Measurements from ENCODE around the gene NPHP3.
A peak's percentile ranks its signal among the peaks of the same experiment; 100 is the strongest.

The NPHP3 gene

GRCh38 chr3:132703733-132704132 lies 18.5 kb downstream of the NPHP3 start:
- DNase-seq (ENCODE audit: low read depth in 2 of 2), result no peak

DNA sequence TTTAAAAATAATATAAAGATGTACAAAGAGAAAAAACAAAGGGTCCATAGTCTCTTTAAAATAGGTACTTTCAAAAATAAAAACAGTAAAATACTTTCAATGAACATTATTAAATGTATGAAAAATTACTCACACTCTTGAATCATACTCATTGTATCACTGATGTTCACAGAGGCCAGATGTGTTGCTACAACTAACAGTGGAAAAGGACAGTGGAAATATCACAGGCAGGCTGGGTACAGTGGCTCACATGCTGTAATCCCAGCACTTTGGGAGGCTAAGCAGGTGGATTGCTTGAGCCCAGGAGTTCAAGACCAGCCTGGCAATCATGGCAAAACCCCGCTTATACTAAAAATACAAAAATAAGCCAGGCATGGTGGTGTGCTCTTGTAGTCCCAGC lies 26.8 kb downstream of the NPHP3 start:
- no peak for DNase-seq (ENCODE audit: low read depth in 2 of 2)

DNA sequence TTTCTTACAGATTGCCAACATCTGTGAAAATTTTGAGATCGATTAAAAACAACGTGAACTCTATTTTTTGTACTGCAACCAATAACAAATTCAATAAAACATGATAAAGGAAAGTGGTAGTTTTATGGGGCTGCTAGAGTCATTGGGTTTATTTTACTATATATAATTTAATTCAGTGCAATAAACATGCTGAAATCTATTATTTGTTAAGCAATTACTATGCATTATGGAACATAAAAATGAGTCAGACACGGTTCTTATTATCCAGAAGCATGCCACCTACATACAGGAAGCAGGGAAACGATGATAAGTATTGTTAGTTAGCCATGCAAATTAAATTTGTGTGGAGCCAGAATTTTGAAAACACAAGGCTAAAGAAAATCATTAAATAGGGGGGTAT lies 27.2 kb downstream of the NPHP3 start:
- DNase-seq (ENCODE audit: low read depth in 2 of 2), result no peak

DNA sequence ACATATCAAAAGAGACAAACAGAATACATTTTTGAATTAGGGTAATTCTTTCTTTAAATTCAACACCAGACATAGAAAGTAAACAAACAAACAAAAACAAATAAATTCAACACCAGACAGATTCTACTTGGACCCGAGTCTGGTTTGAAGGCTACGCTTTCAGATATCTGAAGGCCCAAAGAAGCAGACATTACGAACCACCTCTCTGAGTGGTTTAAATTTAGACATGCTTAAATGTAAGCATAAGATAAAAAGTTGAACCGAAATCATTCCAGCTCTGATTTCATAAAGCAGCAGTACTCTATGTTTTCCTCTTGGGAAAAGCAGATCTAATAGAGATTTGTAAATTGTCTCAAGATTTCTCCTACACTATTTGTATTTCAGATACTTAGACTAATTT lies 32.2 kb downstream of the NPHP3 start:
- no peak for DNase-seq (ENCODE audit: low read depth in 2 of 2)

GRCh38 chr3:132682201-132682600 lies 40.0 kb downstream of the NPHP3 start:
- DNase-seq (ENCODE audit: low read depth in 2 of 2), result no peak

DNA sequence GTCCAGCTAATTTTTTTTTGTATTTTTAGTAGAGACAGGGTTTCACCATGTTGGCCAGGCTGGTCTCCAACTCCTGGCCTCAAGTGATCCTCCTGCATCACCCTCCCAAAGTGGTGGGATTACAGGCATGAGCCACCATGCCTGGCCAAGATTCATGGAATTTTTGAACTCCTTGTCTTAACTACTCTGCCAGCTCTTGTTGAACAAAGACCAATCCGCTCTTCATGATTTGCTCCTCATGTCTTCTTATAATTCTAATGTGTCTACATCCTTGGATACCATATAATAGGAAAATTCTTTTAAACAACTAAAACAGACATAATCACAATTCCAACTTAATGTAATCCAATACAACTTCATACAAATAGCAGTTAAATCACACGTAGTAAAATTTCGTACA lies 40.8 kb downstream of the NPHP3 start:
- no peak for DNase-seq (ENCODE audit: low read depth in 2 of 2)

- DNase-seq (ENCODE audit: low read depth in 2 of 2), result no peak
Measured at GRCh38 chr3:132679911-132680310, 42.3 kb downstream of the NPHP3 start.

DNA sequence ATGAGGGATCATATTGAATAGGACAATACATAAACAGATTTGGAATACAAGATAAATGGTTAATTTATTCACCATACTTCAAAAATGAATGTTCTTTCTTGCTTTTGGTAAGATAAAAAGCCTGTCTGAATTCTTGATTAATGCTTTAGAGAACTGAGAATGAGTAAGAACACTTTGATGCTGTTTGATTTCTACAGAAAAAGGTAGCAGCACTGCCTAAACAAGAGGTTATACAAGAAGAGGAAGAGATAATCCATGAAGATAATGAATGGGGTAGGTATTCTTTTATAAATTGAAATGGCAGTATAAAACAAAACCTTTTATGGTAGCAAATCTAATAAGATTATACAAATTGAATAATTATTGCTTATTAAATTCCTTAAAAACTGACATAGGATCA lies 46.8 kb downstream of the NPHP3 start:
- no peak for DNase-seq (ENCODE audit: low read depth in 2 of 2)

GRCh38 chr3:132669256-132669777 lies 52.9 kb downstream of the NPHP3 start:
- no peak for DNase-seq (ENCODE audit: low read depth in 2 of 2)

- DNase-seq (ENCODE audit: low read depth in 2 of 2), result no peak
Measured at GRCh38 chr3:132665230-132665745, 56.9 kb downstream of the NPHP3 start.

GRCh38 chr3:132662212-132662611 lies 60.0 kb downstream of the NPHP3 start:
- DNase-seq (ENCODE audit: low read depth in 2 of 2), result no peak

DNA sequence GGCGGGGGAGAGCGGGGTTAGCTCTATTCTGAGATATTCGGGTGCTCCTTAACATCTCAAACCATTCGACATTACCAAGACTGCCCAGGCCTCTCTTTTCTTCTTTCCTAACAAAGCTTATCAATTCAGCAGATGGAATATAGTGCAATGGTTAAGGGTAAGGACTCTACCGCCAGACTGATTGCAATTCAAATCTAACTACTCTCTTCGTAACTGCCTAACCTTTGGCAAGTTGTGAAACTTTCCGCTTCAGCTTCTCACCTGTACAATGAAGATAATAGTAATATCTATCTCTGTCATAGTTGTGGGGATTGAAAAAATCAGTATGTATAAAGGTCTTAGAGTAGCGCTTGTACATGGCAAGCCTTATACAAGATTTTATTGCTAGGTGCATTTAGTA lies 61.1 kb downstream of the NPHP3 start:
- DNase-seq (ENCODE audit: low read depth in 2 of 2), result no peak

DNA sequence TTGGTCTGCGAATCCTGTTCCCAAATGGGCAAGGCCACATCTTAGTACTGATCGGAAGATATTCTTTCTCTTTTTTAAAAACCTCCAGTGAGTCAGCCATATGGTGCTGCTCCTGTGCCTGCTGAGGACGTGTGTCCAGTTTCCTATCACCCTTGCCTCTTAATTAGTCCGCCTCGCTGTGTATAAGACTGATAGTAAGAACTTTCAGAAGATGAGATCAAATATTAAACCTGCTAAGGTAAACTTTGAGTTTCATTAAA lies 61.5 kb downstream of the NPHP3 start:
- DNase-seq (ENCODE audit: low read depth in 2 of 2), result no peak

GRCh38 chr3:132660052-132660810 lies 62.0 kb downstream of the NPHP3 start, which contains the start of gene UBA5:
TSS of gene UBA5 (plus strand) at chr3:132660329. CDS start at chr3:132660538, 209 bp downstream.
- peak; percentile 32 to 44 for DNase-seq (ENCODE audit: low read depth in 2 of 2)

DNA sequence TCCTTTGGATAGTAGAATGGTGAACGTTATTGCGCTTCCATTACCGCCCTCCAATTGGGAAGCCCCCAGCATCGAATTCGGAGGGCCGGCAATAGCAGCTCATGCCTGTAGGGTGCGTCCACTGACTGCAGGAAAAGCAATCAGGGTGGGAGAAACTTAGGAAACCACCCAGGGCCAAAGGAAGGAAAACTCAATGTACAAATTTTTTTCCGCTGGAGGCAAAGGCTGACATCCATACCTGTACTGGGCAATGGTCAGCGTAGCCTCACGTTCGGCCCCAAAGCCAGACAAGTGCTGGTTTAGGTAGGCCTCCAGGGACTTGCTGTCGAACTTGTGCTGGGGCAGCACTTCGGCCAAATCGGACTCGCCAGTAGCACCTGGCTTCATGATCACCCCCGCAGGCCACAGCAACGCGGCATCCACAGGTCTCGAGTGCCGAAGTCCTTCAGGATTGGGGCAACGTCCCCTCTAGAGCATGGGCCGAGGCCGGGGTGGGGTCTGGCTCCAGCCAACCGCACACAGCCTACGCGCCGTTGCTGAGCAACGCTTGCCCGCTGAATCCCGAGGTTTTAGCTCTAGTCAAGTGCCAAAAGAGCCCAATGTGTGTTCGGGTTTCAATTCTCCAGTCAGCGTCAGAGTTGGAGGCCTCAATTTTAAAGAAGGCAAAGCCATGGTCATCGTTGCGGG lies 62.7 kb downstream of the NPHP3 start, which contains the start of gene ACAD11:
Gene ACAD11 (minus strand): TSS at position 445 of the 687 bp plus-strand sequence. CDS start 58 bp downstream, at position 387.
- DNase-seq (ENCODE audit: low read depth in 2 of 2), result peak in 1 of 2 donors; percentile 7

- DNase-seq (ENCODE audit: low read depth in 2 of 2), result no peak
Measured at GRCh38 chr3:132659000-132659364, 63.2 kb downstream of the NPHP3 start.

DNA sequence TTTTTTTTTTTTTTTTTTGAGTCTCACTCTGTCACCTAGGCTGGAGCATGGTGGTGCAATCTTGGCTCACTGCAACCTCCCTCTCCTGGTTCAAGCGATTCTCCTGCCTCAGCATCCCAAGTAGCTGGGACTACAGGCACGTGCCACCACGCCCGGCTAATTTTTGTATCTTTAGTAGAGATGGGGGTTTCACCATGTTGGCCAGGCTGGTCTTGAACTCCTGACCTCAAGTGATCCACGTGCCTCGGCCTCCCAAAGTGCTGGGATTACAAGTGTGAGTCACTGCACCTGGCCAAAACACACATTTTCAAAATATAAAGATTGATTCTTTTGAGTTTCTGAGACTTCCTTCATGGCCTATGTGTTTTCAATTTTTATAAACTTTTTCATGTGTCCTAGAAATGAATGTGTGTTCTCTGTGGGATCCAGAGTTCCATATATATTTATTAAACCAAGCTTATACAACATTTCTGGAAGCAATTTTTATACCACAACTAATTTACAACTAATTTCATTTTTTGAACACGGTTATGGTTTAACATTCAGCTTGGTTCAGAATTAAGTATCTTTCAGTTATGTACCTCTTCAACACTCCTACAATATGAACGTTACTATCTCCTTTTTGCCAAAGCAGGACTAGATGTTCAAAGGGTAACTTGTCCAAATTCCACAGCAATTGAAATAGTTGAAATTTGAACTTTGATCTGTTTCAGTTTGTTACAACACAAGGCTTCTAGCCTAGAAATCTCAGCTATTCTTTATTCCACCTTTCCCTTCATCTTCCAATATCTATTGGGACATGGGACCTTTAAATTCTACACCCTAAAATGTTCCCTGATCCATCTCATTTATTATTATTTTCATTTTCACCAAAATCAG lies 64.1 kb downstream of the NPHP3 start:
- DNase-seq (ENCODE audit: low read depth in 2 of 2), result no peak

DNA sequence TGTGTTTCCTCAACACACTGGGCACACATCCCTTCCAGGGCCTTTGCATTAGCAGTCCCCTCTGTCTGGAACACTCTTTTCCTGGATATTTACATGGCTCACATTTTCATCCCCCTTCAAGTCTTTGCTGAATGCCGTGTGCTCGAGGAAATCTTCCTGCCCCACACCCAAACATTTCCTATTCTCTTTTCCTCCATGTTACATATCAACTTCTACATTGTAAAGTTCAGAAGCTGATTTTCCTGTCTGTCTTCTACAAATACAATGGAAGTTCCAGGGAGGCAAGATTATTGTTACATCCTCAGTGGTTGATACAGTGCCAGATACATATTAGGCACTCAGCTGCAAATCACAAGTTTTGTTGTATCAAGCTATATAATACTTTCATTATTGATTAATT lies 66.7 kb downstream of the NPHP3 start:
- DNase-seq (ENCODE audit: low read depth in 2 of 2), result no peak

- DNase-seq (ENCODE audit: low read depth in 2 of 2), result no peak
Measured at GRCh38 chr3:132654721-132655120, 67.5 kb downstream of the NPHP3 start.

GRCh38 chr3:132654190-132654589 lies 68.0 kb downstream of the NPHP3 start:
- no peak for DNase-seq (ENCODE audit: low read depth in 2 of 2)

GRCh38 chr3:132652640-132653270 lies 69.5 kb downstream of the NPHP3 start:
- no peak for DNase-seq (ENCODE audit: low read depth in 2 of 2)

DNA sequence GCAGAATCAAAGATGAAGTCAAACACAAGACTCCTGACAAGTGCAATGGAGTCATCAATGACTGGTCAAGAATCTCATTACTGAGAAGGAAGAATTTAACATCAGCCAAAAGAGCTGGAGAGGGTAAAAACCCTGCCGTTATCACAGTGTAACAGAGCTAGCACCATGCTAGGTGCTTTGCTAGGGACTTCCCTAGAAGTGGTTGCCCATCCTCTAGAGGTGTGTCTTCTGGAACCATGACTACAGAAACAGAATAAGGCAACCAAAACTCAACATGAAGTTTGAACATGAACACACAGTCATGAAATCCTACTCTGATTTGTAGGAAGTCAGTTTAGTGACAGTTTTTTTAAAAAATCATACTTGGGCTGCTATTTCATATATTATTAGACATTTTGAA lies 72.1 kb downstream of the NPHP3 start:
- DNase-seq (ENCODE audit: low read depth in 2 of 2), result no peak

Measured in stimulated activated CD8-positive, alpha-beta memory T cell treated with anti-CD3 and anti-CD28 coated beads, Interleukin-7, amount 100 ng/mL, for 1 hour (primary cell).